Caco-2 (cell line): Measurements from ENCODE around the gene CACNA1C. TPM values are rescaled to one million over a fixed set of nuclear protein-coding genes. Genes with fewer than 3 reads are reported as not detected.

Source experiments
- BruUV-seq: library from RNA; stranded (reverse); fragments of 400-500 nt; replicated peaks from 2 replicates; lab custom pipeline; 2021; lab: Mats Ljungman, UMichigan
- CTCF ChIA-PET: fragments of 300-600 bp; sonication (Branson Sonifier 250); formaldehyde crosslinking; loops from one replicate; lab custom pipeline; 2022; ENCODE audit warnings: antibody characterized with exemption; lab: Charles Lee
- POLR2A ChIA-PET: fragments of 300-600 bp; sonication (Branson Sonifier 250); formaldehyde crosslinking; loops from one replicate; lab custom pipeline; 2022; ENCODE audit warnings: antibody characterized with exemption; lab: Charles Lee
- DNase-seq, 2 experiments: peaks; one replicate each; pipeline versions ENCODE4 v3.0.0 to v3.0.0-alpha.2; 2020 to 2022
- H3K27me3 ChIP-seq: replicated peaks from 2 replicates; pipeline ENCODE4 v1.6.0; 2011; ENCODE audit warnings: low read length; ENCODE audit not compliant: control insufficient read depth, insufficient read depth
- H3K36me3 ChIP-seq: 2 replicates; pipeline ENCODE4 v1.5.1; 2011; ENCODE audit warnings: low read length; ENCODE audit not compliant: control insufficient read depth, insufficient read depth
- H3K4me1 ChIP-seq: fragments of 250-450 bp; sonication (Bioruptor Pico); 2 replicates; pipeline ENCODE4 v1.5.1; 2020; ENCODE audit warnings: mild to moderate bottlenecking
- H3K4me3 ChIP-seq: 2 replicates; pipeline ENCODE4 v1.5.1; 2011; ENCODE audit warnings: low read depth, mild to moderate bottlenecking, control low read depth, low read length
- H3K9me3 ChIP-seq: fragments of 250-450 bp; sonication (Bioruptor Pico); 2 replicates; pipeline ENCODE4 v1.5.1; 2020; ENCODE audit warnings: mild to moderate bottlenecking, moderate library complexity
- H3K27ac Mint-ChIP-seq: one replicate; pipeline ENCODE4 v1.8.0; 2022; ENCODE audit warnings: mixed read lengths; ENCODE audit not compliant: unreplicated experiment
- H3K27me3 Mint-ChIP-seq: one replicate; pipeline ENCODE4 v1.8.0; 2022; ENCODE audit warnings: mixed read lengths; ENCODE audit not compliant: insufficient read depth, unreplicated experiment
- H3K36me3 Mint-ChIP-seq: one replicate; pipeline ENCODE4 v1.8.0; 2022; ENCODE audit warnings: mild to moderate bottlenecking, mixed read lengths; ENCODE audit not compliant: insufficient read depth, unreplicated experiment
- H3K4me1 Mint-ChIP-seq: one replicate; pipeline ENCODE4 v1.8.0; 2022; ENCODE audit warnings: low read depth, mixed read lengths; ENCODE audit not compliant: unreplicated experiment
- H3K4me3 Mint-ChIP-seq: one replicate; pipeline ENCODE4 v1.8.0; 2022; ENCODE audit warnings: mild to moderate bottlenecking, moderate library complexity, mixed read lengths; ENCODE audit not compliant: unreplicated experiment
- H3K9me3 Mint-ChIP-seq: one replicate; pipeline ENCODE4 v1.8.0; 2022; ENCODE audit warnings: mixed read lengths; ENCODE audit not compliant: unreplicated experiment
- intact Hi-C: fragments of 100-400 bp; cut with micrococcal nuclease; formaldehyde crosslinking; loops from one replicate; pipeline ENCODE4 v1.10.0; 2022; ENCODE audit not compliant: unreplicated experiment
- total RNA-seq: library from RNA; stranded (reverse); gene quantifications from 2 replicates; pipeline ENCODE4 v1.2.3, GENCODE V29; 2022
- TF ChIP-seq, protein P1 (sequence below), 2 experiments: fragments of 200-600 bp in 1 of 2; IDR thresholded peaks; 1 replicate in 1 of 2; 2 replicates in 1 of 2; pipeline versions ENCODE4 v1.5.1 to v1.8.0; 2011 to 2022; ENCODE audit warnings: antibody characterized with exemption in 1 of 2, control low read depth in 1 of 2, inconsistent platforms in 1 of 2, low read depth in 1 of 2, low read length in 1 of 2, mild to moderate bottlenecking in 1 of 2, moderate library complexity in 1 of 2; ENCODE audit not compliant: insufficient read depth in 1 of 2, severe bottlenecking in 1 of 2, unreplicated experiment in 1 of 2

Gene CACNA1C
- total RNA-seq, 1 experiment from 2014 or later, result not detected

DNA sequence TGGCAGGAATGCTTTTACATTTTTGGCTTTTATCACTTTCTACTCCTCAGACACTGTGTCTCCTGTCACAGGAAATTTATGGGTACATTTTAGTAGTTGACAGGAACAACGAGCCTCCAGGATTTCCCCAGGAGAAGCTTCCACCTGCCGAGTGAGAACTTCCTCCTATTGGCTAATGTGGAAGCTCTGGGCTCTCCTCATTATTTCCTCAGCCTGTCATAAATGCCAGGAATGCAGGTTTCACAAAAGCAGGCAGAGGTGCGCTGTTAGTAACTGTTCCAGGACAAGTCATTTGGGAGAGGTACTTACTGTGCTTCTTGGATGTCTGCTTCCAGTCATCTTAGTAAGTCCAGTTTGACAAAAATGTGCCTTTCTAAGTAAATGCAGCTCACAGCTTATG is 29.4 kb upstream of the CACNA1C start:
- H3K9me3 ChIP-seq, result no peaks in the 10 kb centered on the region
- peaks cover 6% of the 10 kb centered on the region for H3K27me3 Mint-ChIP-seq
- no peak overlapping the region for H3K27ac Mint-ChIP-seq
- ChIA-PET CTCF (interaction anchor here (0.5 to 1.0 kb wide), 2 partner anchors 11 to 652 kb away, joined by 3 to 6 read pairs; no protein-coding TSS in a partner anchor), POLR2A (no interaction called here)
- H3K4me3 ChIP-seq, result no peak overlapping the region
- peaks cover 8% of the 10 kb centered on the region; the same call in 1 of the 2 replicates for H3K4me1 ChIP-seq
- H3K36me3 ChIP-seq, result no peaks in the 10 kb centered on the region
- no TSS peak for BruUV-seq
- H3K4me1 Mint-ChIP-seq, result no peaks in the 10 kb centered on the region
- TF ChIP-seq, protein P1, sequence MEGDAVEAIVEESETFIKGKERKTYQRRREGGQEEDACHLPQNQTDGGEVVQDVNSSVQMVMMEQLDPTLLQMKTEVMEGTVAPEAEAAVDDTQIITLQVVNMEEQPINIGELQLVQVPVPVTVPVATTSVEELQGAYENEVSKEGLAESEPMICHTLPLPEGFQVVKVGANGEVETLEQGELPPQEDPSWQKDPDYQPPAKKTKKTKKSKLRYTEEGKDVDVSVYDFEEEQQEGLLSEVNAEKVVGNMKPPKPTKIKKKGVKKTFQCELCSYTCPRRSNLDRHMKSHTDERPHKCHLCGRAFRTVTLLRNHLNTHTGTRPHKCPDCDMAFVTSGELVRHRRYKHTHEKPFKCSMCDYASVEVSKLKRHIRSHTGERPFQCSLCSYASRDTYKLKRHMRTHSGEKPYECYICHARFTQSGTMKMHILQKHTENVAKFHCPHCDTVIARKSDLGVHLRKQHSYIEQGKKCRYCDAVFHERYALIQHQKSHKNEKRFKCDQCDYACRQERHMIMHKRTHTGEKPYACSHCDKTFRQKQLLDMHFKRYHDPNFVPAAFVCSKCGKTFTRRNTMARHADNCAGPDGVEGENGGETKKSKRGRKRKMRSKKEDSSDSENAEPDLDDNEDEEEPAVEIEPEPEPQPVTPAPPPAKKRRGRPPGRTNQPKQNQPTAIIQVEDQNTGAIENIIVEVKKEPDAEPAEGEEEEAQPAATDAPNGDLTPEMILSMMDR (IDR thresholded peaks at IDR 0.05; ENCODE audit: insufficient read depth in 1 of 2, low read depth in 1 of 2, low read length in 1 of 2, severe bottlenecking in 1 of 2, unreplicated experiment in 1 of 2), result no peak
- H3K36me3 Mint-ChIP-seq, result no peaks in the 10 kb centered on the region
- no peaks in the 10 kb centered on the region for H3K27me3 ChIP-seq
- DNase-seq, result peak in 1 of 2 experiments; percentile 52
- no peaks in the 10 kb centered on the region for H3K9me3 Mint-ChIP-seq
- intact Hi-C loops, result no loop called here
- H3K4me3 Mint-ChIP-seq, result no peak overlapping the region

DNA sequence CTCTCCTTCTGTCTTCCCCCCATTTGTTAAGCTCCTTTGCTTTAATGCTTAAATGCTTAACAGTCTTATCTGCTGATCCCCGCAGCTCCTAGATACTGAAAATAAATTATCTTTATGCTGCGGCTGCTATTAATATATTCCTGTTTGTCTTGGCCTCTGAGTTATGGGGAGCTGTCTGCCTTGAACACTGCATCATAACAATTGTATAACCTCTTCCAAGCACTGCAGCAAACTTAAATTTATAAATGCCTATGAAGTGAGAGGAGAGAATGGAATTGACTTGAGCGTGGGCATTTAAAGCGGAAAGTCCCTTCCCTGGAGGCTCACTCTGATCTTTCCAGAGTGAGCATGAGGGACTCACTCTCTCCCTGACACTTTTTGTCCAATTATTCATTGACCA is 25.4 kb upstream of the CACNA1C start:
- Mint-ChIP-seq H3K27ac (no peak overlapping the region), H3K36me3 (no peaks in the 10 kb centered on the region), H3K4me1 (no peaks in the 10 kb centered on the region), H3K9me3 (no peaks in the 10 kb centered on the region), H3K4me3 (no peak overlapping the region), H3K27me3 (peaks cover 12% of the 10 kb centered on the region)
- no peaks in the 10 kb centered on the region for H3K36me3 ChIP-seq
- DNase-seq, result no peak
- H3K27me3 ChIP-seq, result no peaks in the 10 kb centered on the region; the same call in 1 of the 2 replicates
- CTCF ChIA-PET, result interaction anchor here (1.9 kb wide), 1 partner anchor 87 kb away, joined by 4 read pairs; no protein-coding TSS in a partner anchor
- intact Hi-C loops, result no loop called here
- peaks cover 8% of the 10 kb centered on the region; the same call in 1 of the 2 replicates for H3K4me1 ChIP-seq
- POLR2A ChIA-PET, result no interaction called here
- TF ChIP-seq, protein P1 (IDR thresholded peaks at IDR 0.05; ENCODE audit: insufficient read depth in 1 of 2, low read depth in 1 of 2, low read length in 1 of 2, severe bottlenecking in 1 of 2, unreplicated experiment in 1 of 2), result no peak
- no peaks in the 10 kb centered on the region for H3K9me3 ChIP-seq
- BruUV-seq, result no TSS peak
- H3K4me3 ChIP-seq, result no peak overlapping the region

DNA sequence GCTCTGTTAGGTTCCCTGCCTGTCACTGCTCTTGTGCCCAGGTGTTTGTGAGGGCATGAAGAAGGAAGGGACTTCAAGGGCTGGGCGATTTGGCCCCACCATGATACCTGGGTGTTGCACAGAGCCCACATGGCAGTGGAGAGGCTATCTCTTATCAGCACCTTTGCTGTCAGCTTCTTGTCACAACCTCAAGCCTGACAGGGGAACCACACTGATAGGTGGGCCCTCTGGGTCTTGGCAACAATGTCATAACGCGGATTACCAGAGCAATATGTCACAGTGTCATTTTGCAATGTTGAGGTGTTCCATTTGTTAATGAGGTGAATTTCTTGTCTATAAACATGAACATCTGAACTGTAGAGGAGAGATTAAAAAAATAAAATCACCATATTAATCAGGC is 22.9 kb upstream of the CACNA1C start:
- no TSS peak for BruUV-seq
- TF ChIP-seq, protein P1 (IDR thresholded peaks at IDR 0.05; ENCODE audit: insufficient read depth in 1 of 2, low read depth in 1 of 2, low read length in 1 of 2, severe bottlenecking in 1 of 2, unreplicated experiment in 1 of 2), result no peak
- ChIA-PET POLR2A (no interaction called here), CTCF (no interaction called here)
- Mint-ChIP-seq H3K27ac (no peak overlapping the region), H3K36me3 (no peaks in the 10 kb centered on the region), H3K4me1 (no peaks in the 10 kb centered on the region), H3K27me3 (peaks cover 21% of the 10 kb centered on the region), H3K4me3 (no peak overlapping the region), H3K9me3 (no peaks in the 10 kb centered on the region)
- no peaks in the 10 kb centered on the region for H3K9me3 ChIP-seq
- 0 out of 2 replicates have a peak, but pooled peaks cover 3% of the 10 kb centered on the region for H3K4me1 ChIP-seq
- H3K36me3 ChIP-seq, result no peaks in the 10 kb centered on the region
- no peak overlapping the region for H3K4me3 ChIP-seq
- DNase-seq, result no peak
- H3K27me3 ChIP-seq, result peaks cover 3% of the 10 kb centered on the region
- intact Hi-C loops, result no loop called here
